HFF-Myc (cell line): ENCODE data around the gene CSAD.
A peak's percentile ranks its signal among the peaks of the same experiment; 100 is the strongest.

Experiments used
- DNase-seq: peaks from one replicate; pipeline ENCODE4 v3.0.0-alpha.2; 2011; ENCODE audit warnings: low read depth; ENCODE audit errors: extremely low read depth
- H3K4me3 ChIP-seq: replicated peaks from 2 replicates; pipeline ENCODE4 v1.5.1; 2011; ENCODE audit warnings: low read depth, mild to moderate bottlenecking, control low read depth, low read length
- CTCF ChIP-seq: IDR thresholded peaks from 2 replicates; pipeline ENCODE4 v1.5.1; 2012; ENCODE audit warnings: mild to moderate bottlenecking, low read depth, low read length, control low read depth; ENCODE audit errors: missing control alignments

CSAD gene

GRCh38 chr12:53217931-53218307 lies 37.2 kb upstream of the CSAD start:
- no peak for TF ChIP-seq CTCF
- peak overlapping the region; percentile 72 for H3K4me3 ChIP-seq
- no peak for DNase-seq

- H3K4me3 ChIP-seq: peak overlapping the region; percentile 72
- DNase-seq: no peak
- TF ChIP-seq CTCF: no peak
Measured at GRCh38 chr12:53217051-53217930, 36.6 kb upstream of the CSAD start.

GRCh38 chr12:53215497-53215896 lies 34.8 kb upstream of the CSAD start:
- no peak overlapping the region for H3K4me3 ChIP-seq

GRCh38 chr12:53214687-53215455 lies 34.1 kb upstream of the CSAD start:
- no peak for DNase-seq
- no peak overlapping the region for H3K4me3 ChIP-seq
- no peak for TF ChIP-seq CTCF

More at GRCh38 chr12:53215497-53215896, 34.8 kb upstream of the CSAD start:
- TF ChIP-seq CTCF: no peak
- no peak for DNase-seq

- no peak for TF ChIP-seq CTCF
- DNase-seq: no peak
- no peak overlapping the region for H3K4me3 ChIP-seq
Measured at GRCh38 chr12:53214221-53214620, 33.5 kb upstream of the CSAD start.

- DNase-seq: no peak
- H3K4me3 ChIP-seq: no peak overlapping the region
- peak; percentile 92 for TF ChIP-seq CTCF
Measured at GRCh38 chr12:53213348-53213747, 32.6 kb upstream of the CSAD start.
